GM18519 (cell line): ENCODE measurements around the gene CCL24.
"Not testable (repeated sequence)": the region's sequence is repeated elsewhere in the genome, so short reads cannot be mapped to it uniquely, and the experiment has no call there.

Experiments
- ATAC-seq: cut with Tn5 transposase; IDR thresholded peaks from one replicate; pipeline ENCODE4 v1.9.1; 2021; ENCODE audit warnings: mild to moderate bottlenecking, moderate library complexity; ENCODE audit not compliant: unreplicated experiment, low FRiP score

Gene CCL24

GRCh38 chr7:75813781-75814236 lies at the start of gene CCL24:
Gene CCL24 (minus strand): TSS chr7:75813806. CDS start chr7:75813715, 91 bp downstream.
- no peak for ATAC-seq

- ATAC-seq: no peak
These were observed 48.0 kb upstream of the CCL24 start for GRCh38 chr7:75861636-75862035.

- ATAC-seq: no peak
These were observed 44.8 kb upstream of the CCL24 start for GRCh38 chr7:75858410-75858809.

GRCh38 chr7:75856536-75856935 lies 42.9 kb upstream of the CCL24 start:
- no peak for ATAC-seq

GRCh38 chr7:75854813-75855345 lies 41.3 kb upstream of the CCL24 start:
- ATAC-seq: not testable (repeated sequence)

GRCh38 chr7:75854233-75854632 lies 40.6 kb upstream of the CCL24 start:
- ATAC-seq: no peak

GRCh38 chr7:75850235-75850634 lies 36.6 kb upstream of the CCL24 start:
- ATAC-seq: no peak

- ATAC-seq: no peak
These were observed 36.0 kb upstream of the CCL24 start for GRCh38 chr7:75849573-75849972.

GRCh38 chr7:75847707-75848106 lies 34.1 kb upstream of the CCL24 start:
- ATAC-seq: no peak

GRCh38 chr7:75845132-75845531 lies 31.5 kb upstream of the CCL24 start:
- ATAC-seq: not testable (repeated sequence)

GRCh38 chr7:75844158-75844557 lies 30.6 kb upstream of the CCL24 start:
- no peak for ATAC-seq

- ATAC-seq: no peak
These were observed 30.1 kb upstream of the CCL24 start for GRCh38 chr7:75843613-75844116.

- ATAC-seq: peak; percentile 84
These were observed 29.3 kb upstream of the CCL24 start for GRCh38 chr7:75842836-75843446.

GRCh38 chr7:75840029-75840428 lies 26.4 kb upstream of the CCL24 start:
- ATAC-seq: no peak

GRCh38 chr7:75838281-75838930 lies 24.8 kb upstream of the CCL24 start:
- ATAC-seq: not testable (repeated sequence)

GRCh38 chr7:75836798-75837197 lies 23.2 kb upstream of the CCL24 start:
- ATAC-seq: no peak

GRCh38 chr7:75835688-75836285 lies 22.2 kb upstream of the CCL24 start:
- no peak for ATAC-seq

GRCh38 chr7:75833662-75834061 lies 20.1 kb upstream of the CCL24 start:
- not testable (repeated sequence) for ATAC-seq

GRCh38 chr7:75830978-75831377 lies 17.4 kb upstream of the CCL24 start:
- no peak for ATAC-seq

- not testable (repeated sequence) for ATAC-seq
These were observed 16.1 kb upstream of the CCL24 start for GRCh38 chr7:75829656-75830055.

- no peak for ATAC-seq
These were observed 9.7 kb upstream of the CCL24 start for GRCh38 chr7:75823198-75823910.
